Right ventricle myocardium inferior (tissue), 1 donor: Measurements from ENCODE around the gene NKAPL. TPM values are rescaled to one million over a fixed set of nuclear protein-coding genes. Genes with fewer than 3 reads are reported as not detected.
"Not testable (repeated sequence)": the region's sequence is repeated elsewhere in the genome, so short reads cannot be mapped to it uniquely, and the experiment has no call there.

Experiments
- ATAC-seq: fragments of 200-7000 bp; cut with Tn5 transposase; one replicate; pipeline ENCODE4 v1.9.1; 2020; ENCODE audit warnings: mild to moderate bottlenecking, moderate library complexity
- DNase-seq: peaks from one replicate; pipeline ENCODE4 v3.0.0; 2021; ENCODE audit errors: missing footprints
- intact Hi-C: fragments of 100-400 bp; cut with DNase I; formaldehyde crosslinking; loops from one replicate; pipeline ENCODE4 v1.11.0; 2022
- total RNA-seq: library from RNA; stranded (reverse); fragmentation: NEBNext Ultra II Directional; extraction: Animal tissue kit (Norgen Biotek cat#: 25700); gene quantifications from one replicate; pipeline ENCODE4 v1.2.1, GENCODE V29; 2021
- donor health status: DM: no; HTN: yes; CAD: no; lungs with severe emphysema.

Gene NKAPL
- total RNA-seq, 1 donor from 2014 or later = 7.4 TPM

- ATAC-seq (no peak), DNase-seq (no peak)
- intact Hi-C loops = loop anchor here (5.0 kb wide), 2 partner anchors 57 to 77 kb away; partner anchors contain the start of gene ZSCAN31
These were observed 21.6 kb downstream of the NKAPL start for GRCh38 chr6:28280595-28281287.

DNA sequence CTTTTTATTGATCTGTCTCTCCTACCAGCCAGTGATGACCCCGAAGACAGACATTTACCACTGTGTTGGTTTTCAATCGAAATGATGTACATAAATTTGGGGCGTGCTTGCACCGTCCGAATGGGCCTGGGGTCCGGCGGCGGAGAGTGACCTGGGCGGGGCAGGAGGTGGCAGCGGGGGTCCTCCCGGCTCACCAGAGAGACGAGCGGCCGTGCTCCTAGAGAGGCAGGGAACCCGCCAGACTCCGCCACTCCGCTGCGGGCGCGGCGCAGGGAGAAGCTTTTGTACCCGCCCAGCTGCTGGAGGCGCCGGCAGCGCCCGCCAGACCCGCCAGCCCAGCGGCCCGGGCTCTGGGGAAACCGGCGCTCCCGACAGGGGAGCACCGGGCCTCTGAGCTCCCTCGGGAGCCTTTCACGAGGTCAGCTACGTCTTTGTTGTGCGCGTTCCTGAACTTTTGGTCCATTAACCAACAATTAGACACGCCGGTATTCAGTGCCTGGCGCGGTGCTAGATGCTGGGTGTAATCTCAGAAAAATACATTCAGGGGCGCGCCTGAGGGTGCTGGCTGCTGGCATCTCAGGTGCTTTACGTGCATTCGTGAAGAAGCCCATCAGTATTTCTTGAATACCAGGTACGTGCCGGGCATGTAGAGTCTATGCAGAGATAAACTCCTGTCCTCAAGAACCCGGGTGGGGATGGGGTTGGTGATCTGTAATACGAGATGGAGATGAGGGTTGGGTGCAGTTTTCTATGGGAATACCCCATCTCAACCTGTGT lies 22.4 kb downstream of the NKAPL start, which contains the start of gene PGBD1:
Gene PGBD1 (plus strand): TSS at position 285 of the 777 bp plus-strand sequence. CDS start 2,242 bp downstream, outside the sequence.
- ATAC-seq = peak; percentile 96
- intact Hi-C loops = loop anchor here (5.0 kb wide), 2 partner anchors 56 to 76 kb away; partner anchors contain the start of gene ZSCAN31
- DNase-seq = peak; percentile 86

GRCh38 chr6:28282926-28283325 lies 23.8 kb downstream of the NKAPL start:
- no peak for DNase-seq
- intact Hi-C loops = loop anchor here (5.0 kb wide), 2 partner anchors 54 to 74 kb away; partner anchors contain the start of gene ZSCAN31
- no peak for ATAC-seq

DNA sequence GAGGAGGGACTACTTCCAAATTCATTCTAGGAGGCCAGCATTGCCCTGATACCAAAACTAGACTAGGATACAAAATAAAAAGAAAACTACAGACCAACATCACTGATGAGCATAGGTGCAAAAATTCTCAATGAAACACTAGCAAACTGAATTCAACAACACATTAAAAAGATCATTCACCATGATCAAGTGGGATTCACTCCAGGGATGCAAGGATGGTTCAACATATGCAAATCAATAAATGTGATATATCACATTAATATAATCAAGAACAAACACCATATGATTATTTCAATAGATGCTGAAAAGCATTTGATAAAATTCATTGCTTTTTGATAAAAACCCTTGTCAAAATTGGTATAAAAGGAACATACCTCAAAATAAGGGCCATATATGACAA lies 32.5 kb downstream of the NKAPL start:
- DNase-seq (no peak), ATAC-seq (no peak)
- intact Hi-C loops = no loop called here

GRCh38 chr6:28295326-28295725 lies 36.2 kb downstream of the NKAPL start:
- ATAC-seq (no peak), DNase-seq (no peak)

DNA sequence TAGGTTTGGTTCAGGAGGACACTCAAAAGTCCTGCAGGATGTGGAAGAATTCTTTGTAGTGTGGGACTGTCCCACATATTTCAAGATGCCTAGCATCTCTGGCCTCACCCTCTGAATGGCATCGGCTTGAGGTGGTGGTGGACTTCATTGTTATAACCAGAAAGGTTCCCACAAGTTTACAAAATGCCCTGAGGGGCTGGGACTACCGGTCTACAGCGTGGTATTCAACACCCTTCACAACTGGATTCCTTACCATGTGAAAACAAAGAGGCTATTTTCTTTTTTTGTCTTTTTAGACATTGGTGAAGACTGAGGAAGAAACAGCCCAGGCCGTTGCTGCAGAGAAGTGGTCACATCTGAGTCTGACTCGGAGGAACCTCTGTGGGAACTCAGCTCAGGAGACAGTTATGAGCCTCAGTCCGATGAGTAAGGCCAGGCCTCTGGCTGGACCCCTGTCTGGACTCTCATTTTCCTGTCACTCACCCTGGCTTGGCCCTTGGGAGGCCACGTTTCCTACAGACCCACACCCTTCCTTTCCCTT lies 37.5 kb downstream of the NKAPL start:
- ATAC-seq (no peak), DNase-seq (peak; percentile 53)
- intact Hi-C loops = no loop called here

More at GRCh38 chr6:28295326-28295725, 36.2 kb downstream of the NKAPL start:
- intact Hi-C loops = no loop called here

GRCh38 chr6:28303570-28303969 lies 44.5 kb downstream of the NKAPL start:
- intact Hi-C loops = no loop called here
- no peak for ATAC-seq
- no peak for DNase-seq

DNA sequence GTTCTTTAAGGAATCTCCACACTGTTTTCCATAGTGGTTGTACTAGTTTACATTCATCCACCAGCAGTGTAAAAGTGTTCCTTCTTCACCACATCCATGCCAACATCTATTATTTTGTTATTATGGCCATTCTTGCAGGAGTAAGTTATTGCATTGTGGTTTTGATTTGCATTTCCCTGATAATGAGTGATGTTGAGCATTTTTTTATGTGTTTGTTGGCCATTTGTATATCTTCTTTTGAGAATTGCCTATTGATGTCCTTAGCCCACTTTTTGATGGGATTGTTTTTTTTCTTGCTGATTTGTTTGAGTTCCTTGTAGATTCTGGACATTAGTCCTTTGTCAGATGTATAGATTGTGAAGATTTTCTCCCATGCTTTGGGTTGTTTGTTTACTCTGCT lies 47.3 kb downstream of the NKAPL start:
- intact Hi-C loops, DNase-seq, ATAC-seq: not testable (repeated sequence)

Other genes with a start within 250 kb of the NKAPL start
- gene ZNF165, start 178.7 kb upstream of the NKAPL start, total RNA-seq = 0.35 TPM
- gene ZSCAN16, start 134.7 kb upstream of the NKAPL start, total RNA-seq = 2.2 TPM
- gene ZKSCAN8, start 117.4 kb upstream of the NKAPL start, total RNA-seq = 12.7 TPM
- gene ZSCAN9, start 34.0 kb upstream of the NKAPL start, total RNA-seq = 9.4 TPM
- gene ZKSCAN4, start 7.0 kb upstream of the NKAPL start, total RNA-seq = 2.5 TPM
- 11.1 TPM for gene ZSCAN26, start 7.8 kb downstream of the NKAPL start, total RNA-seq
- 2.5 TPM for gene PGBD1, start 22.3 kb downstream of the NKAPL start, total RNA-seq
- gene ZSCAN31, start 76.9 kb downstream of the NKAPL start, total RNA-seq = 10.2 TPM
- 4.0 TPM for gene ZKSCAN3, start 90.7 kb downstream of the NKAPL start, total RNA-seq
- gene ZSCAN12, start 140.4 kb downstream of the NKAPL start, total RNA-seq = 2.4 TPM
- 1.3 TPM for gene ZSCAN23, start 184.2 kb downstream of the NKAPL start, total RNA-seq